Tibial nerve (tissue), 4 donors: ENCODE results near the gene ACAD9. TPM values are rescaled to one million over a fixed set of nuclear protein-coding genes. Genes with fewer than 3 reads are reported as not detected.
"Not testable (repeated sequence)": the region's sequence is repeated elsewhere in the genome, so short reads cannot be mapped to it uniquely, and the experiment has no call there.

Experiments
- DNase-seq, 2 donors: peaks; one replicate each; pipeline ENCODE4 v3.0.0-alpha.2; 2019; ENCODE audit warnings: low spot score in 2 of 2
- H3K27ac ChIP-seq, 4 donors: fragments of 200-600 bp; sonication (generic) in 3 of 4; one replicate each; pipeline ENCODE4 v1.5.1; 2017 to 2019; ENCODE audit warnings: mild to moderate bottlenecking in 1 of 4
- H3K27me3 ChIP-seq, 2 donors: fragments of 200-600 bp; sonication (generic) in 1 of 2; one replicate each; pipeline versions ENCODE4 v1.5.1 to v1.6.0; 2017 to 2019
- H3K36me3 ChIP-seq, 3 donors: fragments of 200-600 bp; sonication (generic); one replicate each; pipeline ENCODE4 v1.5.1; 2018 to 2019
- H3K4me1 ChIP-seq, 4 donors: fragments of 200-600 bp; sonication (generic) in 3 of 4; one replicate each; pipeline ENCODE4 v1.5.1; 2017 to 2019
- H3K4me3 ChIP-seq, 4 donors: fragments of 200-600 bp; sonication (generic) in 3 of 4; one replicate each; pipeline ENCODE4 v1.5.1; 2017 to 2019; ENCODE audit warnings: mild to moderate bottlenecking in 1 of 4, moderate library complexity in 1 of 4
- H3K9me3 ChIP-seq, 4 donors: fragments of 200-600 bp; sonication (generic) in 3 of 4; one replicate each; pipeline ENCODE4 v1.5.1; 2017 to 2019
- CTCF ChIP-seq, 5 experiments: fragments of 200-600 bp in 3 of 5; fragments of 450-650 bp in 2 of 5; sonication (generic) in 3 of 5; IDR thresholded peaks; one replicate each; pipeline ENCODE4 v1.5.1; 2016 to 2019; ENCODE audit warnings: antibody characterized with exemption in 5 of 5, mild to moderate bottlenecking in 3 of 5, moderate library complexity in 2 of 5
- EP300 ChIP-seq, 2 donors: sonication (generic); formaldehyde crosslinking; IDR thresholded peaks; one replicate each; pipeline ENCODE4 v1.6.1; 2017; ENCODE audit warnings: antibody characterized with exemption in 2 of 2, mild to moderate bottlenecking in 1 of 2
- POLR2A ChIP-seq, 2 donors: fragments of 450-650 bp; IDR thresholded peaks; one replicate each; pipeline ENCODE4 v1.6.1; 2017; ENCODE audit warnings: antibody characterized with exemption in 2 of 2, mild to moderate bottlenecking in 2 of 2, moderate library complexity in 2 of 2
- WGBS, 2 donors: methylation state at CpG; one replicate each; pipeline ENCODE4 v1.1.5; 2018; 5-methylcytosine and 5-hydroxymethylcytosine counted together
- total RNA-seq, 4 donors: library from RNA; depleted of rRNA; stranded (reverse); fragments of >200 nt; gene quantifications; one replicate each; pipeline ENCODE4 v1.1.0, GENCODE V29; 2016

The ACAD9 gene
- total RNA-seq, 4 donors from 2014 or later = 49.6 to 81.9 (median 63.7) TPM

GRCh38 chr3:128922804-128923459 lies 43.5 kb downstream of the ACAD9 start:
- H3K36me3 ChIP-seq = peaks cover 0 to 26% (median 0%) of the 10 kb centered on the region in 3 donors
- no peak overlapping the region for H3K4me3 ChIP-seq
- TF ChIP-seq CTCF (IDR thresholded peaks at IDR 0.05) = no peak
- no peak for TF ChIP-seq POLR2A (IDR thresholded peaks at IDR 0.05)
- no peak for TF ChIP-seq EP300 (IDR thresholded peaks at IDR 0.05)
- no peak overlapping the region for H3K27ac ChIP-seq
- no peak for DNase-seq
- peaks cover 0 to 31% (median 0%) of the 10 kb centered on the region in 4 donors for H3K9me3 ChIP-seq
- no peaks in the 10 kb centered on the region for H3K4me1 ChIP-seq
- no peaks in the 10 kb centered on the region for H3K27me3 ChIP-seq
- 77 to 90% methylated on average over 10 of the region's 10 CpGs for WGBS, 2 donors

- TF ChIP-seq EP300 (IDR thresholded peaks at IDR 0.05) (no peak), CTCF (IDR thresholded peaks at IDR 0.05) (no peak), POLR2A (IDR thresholded peaks at IDR 0.05) (no peak)
- 89 to 93% methylated on average over 2 of the region's 2 CpGs for WGBS, 2 donors
- no peak overlapping the region for H3K27ac ChIP-seq
- no peak for DNase-seq
- H3K27me3 ChIP-seq = no peaks in the 10 kb centered on the region
- no peak overlapping the region for H3K4me3 ChIP-seq
- H3K36me3 ChIP-seq = peaks cover 0 to 20% (median 0%) of the 10 kb centered on the region in 3 donors
- peaks cover 0 to 31% (median 0%) of the 10 kb centered on the region in 4 donors for H3K9me3 ChIP-seq
- no peaks in the 10 kb centered on the region for H3K4me1 ChIP-seq
These were observed 44.2 kb downstream of the ACAD9 start for GRCh38 chr3:128923576-128923975.

GRCh38 chr3:128923986-128924385 lies 44.6 kb downstream of the ACAD9 start:
- 85 to 90% methylated on average over 6 of the region's 6 CpGs for WGBS, 2 donors
- Histone ChIP-seq H3K9me3 (peaks cover 0 to 32% (median 0%) of the 10 kb centered on the region in 4 donors), H3K36me3 (peaks cover 0 to 18% (median 0%) of the 10 kb centered on the region in 3 donors)
- DNase-seq, H3K4me3 ChIP-seq, H3K4me1 ChIP-seq, H3K27me3 ChIP-seq, H3K27ac ChIP-seq: not testable (repeated sequence)

- no peaks in the 10 kb centered on the region for H3K4me1 ChIP-seq
- WGBS, 2 donors = 92 to 93% methylated on average over 3 of the region's 3 CpGs
- H3K9me3 ChIP-seq = peaks cover 0 to 12% (median 0%) of the 10 kb centered on the region in 4 donors
- TF ChIP-seq POLR2A (IDR thresholded peaks at IDR 0.05) = no peak
- TF ChIP-seq CTCF (IDR thresholded peaks at IDR 0.05) = no peak
- no peak for TF ChIP-seq EP300 (IDR thresholded peaks at IDR 0.05)
- DNase-seq = no peak
- H3K27me3 ChIP-seq = no peaks in the 10 kb centered on the region
- no peaks in the 10 kb centered on the region for H3K36me3 ChIP-seq
- no peak overlapping the region for H3K27ac ChIP-seq
- no peak overlapping the region for H3K4me3 ChIP-seq
These were observed 49.9 kb downstream of the ACAD9 start for GRCh38 chr3:128929364-128929763.

- H3K9me3 ChIP-seq = peaks cover 0 to 3% (median 0%) of the 10 kb centered on the region in 4 donors
- WGBS, 2 donors = 82 to 83% methylated on average over 10 of the region's 10 CpGs
- H3K4me1 ChIP-seq = no peaks in the 10 kb centered on the region
- H3K4me3 ChIP-seq = no peak overlapping the region
- TF ChIP-seq CTCF (IDR thresholded peaks at IDR 0.05) = no peak
- no peak for TF ChIP-seq EP300 (IDR thresholded peaks at IDR 0.05)
- TF ChIP-seq POLR2A (IDR thresholded peaks at IDR 0.05) = no peak
- no peak overlapping the region for H3K27ac ChIP-seq
- DNase-seq = no peak
- peaks cover 0 to 4% of the 10 kb centered on the region in 2 donors for H3K27me3 ChIP-seq
- no peaks in the 10 kb centered on the region for H3K36me3 ChIP-seq
These were observed 51.6 kb downstream of the ACAD9 start for GRCh38 chr3:128931046-128931445.
